Ovary (tissue), 9 donors: Measurements from ENCODE around the gene ANKRD53. TPM values are rescaled to one million over a fixed set of nuclear protein-coding genes. Genes with fewer than 3 reads are reported as not detected.

Experiments
- DNase-seq, 5 donors: peaks; one replicate each; pipeline ENCODE4 v3.0.0-alpha.2; 2019 to 2020
- H3K27ac ChIP-seq, 2 donors: fragments of 200-600 bp; one replicate each; pipeline versions ENCODE4 v1.5.1 to v1.8.0; 2019 to 2022
- H3K27me3 ChIP-seq: fragments of 200-600 bp; one replicate; pipeline ENCODE4 v1.8.0; 2022
- H3K36me3 ChIP-seq: fragments of 200-600 bp; sonication (generic); one replicate; pipeline ENCODE4 v1.5.1; 2019
- H3K4me1 ChIP-seq: one replicate; pipeline ENCODE4 v1.8.1; 2013; ENCODE audit warnings: mild to moderate bottlenecking, moderate library complexity; ENCODE audit not compliant: insufficient read depth
- H3K4me3 ChIP-seq: fragments of 200-600 bp; sonication (generic); one replicate; pipeline ENCODE4 v1.5.1; 2017
- H3K9me3 ChIP-seq, 2 donors: fragments of 200-600 bp in 1 of 2; sonication (generic) in 1 of 2; one replicate each; pipeline versions ENCODE4 v1.5.1 to v1.8.1; 2013 to 2019; ENCODE audit warnings: mild to moderate bottlenecking in 1 of 2, moderate library complexity in 1 of 2
- EP300 ChIP-seq: sonication (generic); formaldehyde crosslinking; IDR thresholded peaks from one replicate; pipeline ENCODE4 v1.6.1; 2017; ENCODE audit warnings: antibody characterized with exemption
- POLR2A ChIP-seq: fragments of 450-650 bp; IDR thresholded peaks from one replicate; pipeline ENCODE4 v1.6.1; 2017; ENCODE audit warnings: antibody characterized with exemption, mild to moderate bottlenecking, moderate library complexity
- WGBS, 3 donors: extraction: QIAGEN DNeasy Blood & Tissue Kit in 1 of 3; methylation state at CpG; one replicate each; pipeline versions ENCODE4 v1.1.5 to v1.1.7; 2013 to 2017; 5-methylcytosine and 5-hydroxymethylcytosine counted together
- intact Hi-C, 4 donors: fragments of 100-400 bp; cut with DNase I; formaldehyde crosslinking; loops; one replicate each; pipeline versions ENCODE4 v1.11.0 to v1.15.1; 2022 to 2023
- polyA plus RNA-seq, 2 donors: library from polyadenylated mRNA; stranded (reverse); fragments of 200-250 nt in 1 of 2; fragments of 350-450 nt in 1 of 2; fragmentation: Illumina TruSeq in 1 of 2; extraction: RNeasy Lipid Tissue Mini Kit (QIAGEN cat#74804) in 1 of 2; gene quantifications; one replicate each; pipeline ENCODE4 v1.2.3, GENCODE V29; 2013 to 2014
- total RNA-seq, 7 donors: library from RNA; depleted of rRNA in 2 of 7; stranded (reverse); fragments of >200 nt in 2 of 7; fragmentation: NEBNext Ultra II Directional in 3 of 7; extraction: Animal tissue kit (Norgen Biotek cat#: 25700) in 3 of 7; gene quantifications; one replicate each; pipeline versions ENCODE4 v1.1.0 to v1.2.4, GENCODE V29; 2016 to 2023
- TF ChIP-seq, protein P1 (sequence below), 3 donors: fragments of 450-650 bp in 2 of 3; fragments of 200-600 bp in 1 of 3; IDR thresholded peaks; one replicate each; pipeline versions ENCODE4 v1.5.1 to v1.8.0; 2016 to 2022; ENCODE audit warnings: antibody characterized with exemption in 3 of 3, mild to moderate bottlenecking in 1 of 3
- donor health status: DM: no; HTN: no; CAD: no; lungs with moderate emphysema.
- donor health status: DM: no; HTN: no; CAD: no.
- donor health status: Bipolar disorder and iron deficiency.
- donor health status: DM: yes; HTN: yes; CAD: no.
- donor health status: DM: no; HTN: no; CAD: no.
- donor health status: DM: yes; HTN: yes; CAD: no.

Gene ANKRD53
- total and polyA plus RNA-seq, 9 donors: 2.0 to 8.3 (median 3.9) TPM

DNA sequence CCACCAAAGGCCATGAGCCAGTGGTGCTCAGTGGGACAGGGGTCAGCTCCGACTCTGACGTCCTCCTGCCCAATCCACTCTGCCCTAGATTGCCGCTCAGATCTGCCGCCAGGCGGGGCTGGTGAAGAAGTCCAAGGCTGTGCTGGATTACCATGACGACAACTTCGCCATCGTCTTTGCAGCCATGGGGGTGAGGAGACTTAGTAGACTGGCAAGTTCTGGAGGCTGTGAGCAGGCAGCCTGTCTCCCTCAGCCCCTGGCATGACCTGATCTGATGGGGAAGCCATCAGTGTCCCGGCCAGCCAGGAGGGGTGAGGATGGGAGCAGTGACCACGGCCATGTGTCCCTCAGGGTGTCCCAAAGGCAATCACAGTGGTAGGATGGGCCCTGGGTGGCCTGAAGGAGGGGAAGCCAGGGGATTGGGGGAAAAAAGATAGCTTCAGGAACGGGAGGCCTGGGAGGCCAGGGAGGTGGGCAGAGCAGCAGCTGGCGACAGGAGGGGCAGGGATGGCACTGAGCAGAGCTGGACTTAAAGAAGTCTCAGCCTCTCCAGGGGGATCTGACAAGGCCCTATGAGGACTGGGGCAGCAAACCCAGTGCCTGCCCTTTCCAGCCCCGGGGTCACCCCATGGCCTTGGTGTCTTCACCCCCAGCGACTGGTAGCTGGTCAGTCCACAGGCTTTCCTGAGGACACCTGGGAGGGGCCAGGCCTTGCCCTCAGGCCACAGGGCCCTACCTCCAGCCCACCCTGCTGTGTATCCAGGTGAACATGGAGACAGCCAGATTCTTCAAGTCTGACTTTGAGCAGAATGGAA, 17.4 kb upstream of the ANKRD53 start:
- H3K4me3 ChIP-seq: no peak overlapping the region
- H3K36me3 ChIP-seq: no peaks in the 10 kb centered on the region
- H3K9me3 ChIP-seq: no peaks in the 10 kb centered on the region
- H3K27me3 ChIP-seq: no peaks in the 10 kb centered on the region
- TF ChIP-seq EP300: no peak
- no peak for TF ChIP-seq POLR2A
- TF ChIP-seq, protein P1, sequence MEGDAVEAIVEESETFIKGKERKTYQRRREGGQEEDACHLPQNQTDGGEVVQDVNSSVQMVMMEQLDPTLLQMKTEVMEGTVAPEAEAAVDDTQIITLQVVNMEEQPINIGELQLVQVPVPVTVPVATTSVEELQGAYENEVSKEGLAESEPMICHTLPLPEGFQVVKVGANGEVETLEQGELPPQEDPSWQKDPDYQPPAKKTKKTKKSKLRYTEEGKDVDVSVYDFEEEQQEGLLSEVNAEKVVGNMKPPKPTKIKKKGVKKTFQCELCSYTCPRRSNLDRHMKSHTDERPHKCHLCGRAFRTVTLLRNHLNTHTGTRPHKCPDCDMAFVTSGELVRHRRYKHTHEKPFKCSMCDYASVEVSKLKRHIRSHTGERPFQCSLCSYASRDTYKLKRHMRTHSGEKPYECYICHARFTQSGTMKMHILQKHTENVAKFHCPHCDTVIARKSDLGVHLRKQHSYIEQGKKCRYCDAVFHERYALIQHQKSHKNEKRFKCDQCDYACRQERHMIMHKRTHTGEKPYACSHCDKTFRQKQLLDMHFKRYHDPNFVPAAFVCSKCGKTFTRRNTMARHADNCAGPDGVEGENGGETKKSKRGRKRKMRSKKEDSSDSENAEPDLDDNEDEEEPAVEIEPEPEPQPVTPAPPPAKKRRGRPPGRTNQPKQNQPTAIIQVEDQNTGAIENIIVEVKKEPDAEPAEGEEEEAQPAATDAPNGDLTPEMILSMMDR (IDR thresholded peaks at IDR 0.05): no peak
- DNase-seq: no peak
- no peak overlapping the region for H3K27ac ChIP-seq
- intact Hi-C loops: no loop called here
- H3K4me1 ChIP-seq: no peaks in the 10 kb centered on the region
- WGBS, 3 donors: 64 to 73% (median 73%) methylated on average over 14 of the region's 14 CpGs

DNA sequence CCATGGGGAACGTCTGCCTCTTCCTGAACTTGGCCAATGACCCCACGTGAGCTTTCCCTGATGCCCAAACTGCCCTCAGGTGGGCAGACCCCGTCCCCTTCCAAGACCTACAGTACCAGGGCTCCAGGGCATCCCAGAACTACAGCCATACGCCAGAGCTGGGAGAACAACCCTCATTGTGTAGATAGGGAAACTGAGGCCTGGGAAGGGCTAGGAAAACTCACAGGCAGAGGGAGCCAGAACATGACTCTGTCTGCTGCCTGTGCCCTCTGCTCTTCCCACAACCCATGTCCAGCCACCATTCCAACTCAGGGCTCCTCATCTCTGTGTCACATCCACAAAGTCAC, 16.8 kb upstream of the ANKRD53 start:
- TF ChIP-seq, protein P1 (IDR thresholded peaks at IDR 0.05): no peak
- TF ChIP-seq POLR2A: no peak
- no peak for TF ChIP-seq EP300
- H3K27me3 ChIP-seq: no peaks in the 10 kb centered on the region
- no peak for DNase-seq
- WGBS, 3 donors: 80 to 87% (median 86%) methylated on average over 4 of the region's 4 CpGs
- no peak overlapping the region for H3K27ac ChIP-seq
- H3K4me3 ChIP-seq: no peak overlapping the region
- no peaks in the 10 kb centered on the region for H3K4me1 ChIP-seq
- no peaks in the 10 kb centered on the region for H3K36me3 ChIP-seq
- no peaks in the 10 kb centered on the region for H3K9me3 ChIP-seq
- intact Hi-C loops: no loop called here

DNA sequence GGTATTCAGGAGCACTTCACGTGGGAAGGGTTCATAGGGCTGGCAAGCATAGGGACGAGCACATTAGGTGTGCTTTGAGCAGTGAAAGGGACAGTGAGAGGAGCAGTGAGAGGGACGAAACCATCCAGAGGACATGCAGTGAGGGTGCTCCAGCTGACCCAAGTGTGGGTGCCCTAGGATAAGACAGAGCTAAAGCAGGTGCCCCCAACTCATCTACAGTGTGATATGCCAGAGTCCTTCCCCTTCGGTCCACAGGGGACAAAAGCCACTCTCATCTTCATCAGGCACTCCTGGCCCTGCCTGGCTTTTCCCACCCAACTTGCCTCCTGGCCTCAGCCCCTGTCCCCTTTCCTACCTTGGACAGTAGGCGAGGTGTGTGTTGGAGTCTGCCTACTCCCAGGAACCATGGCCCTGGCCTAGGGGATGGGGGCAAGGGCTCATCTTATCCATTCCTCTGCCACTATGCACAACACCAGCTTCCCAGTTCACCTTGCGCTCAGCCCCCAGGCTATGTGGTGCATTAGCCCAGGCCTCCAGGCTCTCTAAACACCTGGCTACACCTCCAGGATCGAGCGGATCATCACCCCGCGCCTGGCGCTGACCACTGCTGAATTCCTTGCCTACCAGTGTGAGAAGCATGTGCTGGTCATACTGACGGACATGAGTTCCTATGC, 16.1 kb upstream of the ANKRD53 start:
- Histone ChIP-seq H3K36me3 (no peaks in the 10 kb centered on the region), H3K4me1 (no peaks in the 10 kb centered on the region), H3K9me3 (no peaks in the 10 kb centered on the region), H3K27ac (no peak overlapping the region), H3K27me3 (no peaks in the 10 kb centered on the region), H3K4me3 (no peak overlapping the region)
- no peak for DNase-seq
- WGBS, 3 donors: 73 to 77% (median 75%) methylated on average over 12 of the region's 12 CpGs
- no peak for TF ChIP-seq EP300
- TF ChIP-seq, protein P1 (IDR thresholded peaks at IDR 0.05): no peak
- TF ChIP-seq POLR2A: no peak
- intact Hi-C loops: no loop called here

DNA sequence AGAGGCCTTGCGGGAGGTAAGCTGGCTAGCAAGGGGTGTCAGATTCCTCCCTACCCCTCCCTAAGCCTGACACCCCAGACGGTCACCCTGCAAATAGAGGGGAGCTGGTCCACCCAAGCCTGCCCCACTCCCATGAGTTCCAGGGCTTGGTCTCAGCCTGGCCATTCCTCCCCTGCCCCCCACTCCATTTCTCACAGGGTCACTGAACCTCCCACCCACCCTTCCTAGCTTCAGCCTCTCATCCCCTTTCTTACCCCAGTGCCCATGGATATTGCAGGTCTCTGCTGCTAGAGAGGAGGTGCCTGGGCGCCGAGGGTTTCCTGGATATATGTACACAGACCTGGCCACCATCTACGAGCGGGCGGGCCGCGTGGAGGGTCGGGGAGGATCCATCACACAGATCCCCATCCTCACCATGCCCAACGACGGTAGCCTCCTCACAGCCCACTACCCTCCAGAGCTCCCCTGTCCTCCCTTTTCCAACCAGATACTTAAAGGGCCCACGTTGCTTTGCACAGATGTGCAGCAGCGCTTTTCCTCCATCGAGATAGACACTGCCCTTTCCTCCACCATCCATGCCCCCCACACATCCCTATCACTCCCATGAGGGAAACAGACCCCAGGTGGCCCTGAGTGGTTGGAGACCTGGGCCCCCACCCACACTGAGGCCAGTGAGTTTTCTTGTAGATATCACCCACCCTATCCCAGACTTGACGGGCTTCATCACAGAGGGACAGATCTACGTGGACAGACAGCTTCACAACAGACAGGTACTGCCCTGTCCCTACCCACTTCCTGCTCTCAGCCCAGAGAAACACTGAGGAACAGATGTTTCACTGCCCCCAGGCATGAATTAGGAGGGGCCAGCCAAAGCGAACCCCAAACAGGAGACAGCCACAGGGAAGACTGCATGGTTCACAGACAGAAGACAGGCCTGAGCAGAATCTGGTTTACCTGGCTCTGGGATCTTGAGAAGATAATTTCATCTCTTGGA, 15.2 kb upstream of the ANKRD53 start:
- intact Hi-C loops: no loop called here
- Histone ChIP-seq H3K4me1 (no peaks in the 10 kb centered on the region), H3K4me3 (no peak overlapping the region), H3K27me3 (no peaks in the 10 kb centered on the region), H3K9me3 (no peaks in the 10 kb centered on the region), H3K27ac (no peak overlapping the region), H3K36me3 (no peaks in the 10 kb centered on the region)
- DNase-seq: no peak
- WGBS, 3 donors: 55 to 60% (median 59%) methylated on average over 18 of the region's 18 CpGs
- TF ChIP-seq EP300: no peak
- no peak for TF ChIP-seq POLR2A
- TF ChIP-seq, protein P1 (IDR thresholded peaks at IDR 0.05): no peak
